GM19468 (cell line): ENCODE measurements around the gene TVP23B.
"Not testable (repeated sequence)": the region's sequence is repeated elsewhere in the genome, so short reads cannot be mapped to it uniquely, and the experiment has no call there.

Source experiments
- ATAC-seq: cut with Tn5 transposase; IDR thresholded peaks from one replicate; pipeline ENCODE4 v1.9.1; 2021; ENCODE audit warnings: mild to moderate bottlenecking, moderate library complexity, moderate number of reproducible peaks; ENCODE audit not compliant: unreplicated experiment; ENCODE audit errors: extremely low read depth

The TVP23B gene

DNA sequence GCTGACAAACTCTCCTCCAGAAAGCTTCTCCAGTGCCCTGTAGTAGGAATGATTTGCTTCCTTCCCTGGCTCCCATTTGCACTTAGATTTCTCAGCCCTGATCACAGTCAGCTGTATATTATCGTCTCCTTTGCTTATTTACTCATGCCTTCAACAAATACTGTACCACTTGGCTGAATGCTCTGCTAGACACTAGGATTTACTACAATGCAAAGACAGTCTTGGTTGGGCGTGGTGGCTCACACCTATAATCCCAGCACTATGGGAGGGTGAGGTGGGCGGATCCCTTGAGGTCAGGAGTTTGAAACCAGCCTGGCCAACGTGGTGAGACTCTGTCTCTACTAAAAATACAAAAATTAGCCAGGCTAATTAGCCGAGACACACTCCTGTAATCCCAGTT is 5.9 kb downstream of the TVP23B start:
- ATAC-seq = not testable (repeated sequence)

- ATAC-seq = not testable (repeated sequence)
Observed at GRCh38 chr17:18791402-18791801, 10.4 kb downstream of the TVP23B start.

- not testable (repeated sequence) for ATAC-seq
Observed at GRCh38 chr17:18794841-18795240, 13.9 kb downstream of the TVP23B start.

GRCh38 chr17:18796887-18797286 is 15.9 kb downstream of the TVP23B start:
- not testable (repeated sequence) for ATAC-seq

- ATAC-seq = not testable (repeated sequence)
Observed at GRCh38 chr17:18803458-18804245, 22.7 kb downstream of the TVP23B start.

DNA sequence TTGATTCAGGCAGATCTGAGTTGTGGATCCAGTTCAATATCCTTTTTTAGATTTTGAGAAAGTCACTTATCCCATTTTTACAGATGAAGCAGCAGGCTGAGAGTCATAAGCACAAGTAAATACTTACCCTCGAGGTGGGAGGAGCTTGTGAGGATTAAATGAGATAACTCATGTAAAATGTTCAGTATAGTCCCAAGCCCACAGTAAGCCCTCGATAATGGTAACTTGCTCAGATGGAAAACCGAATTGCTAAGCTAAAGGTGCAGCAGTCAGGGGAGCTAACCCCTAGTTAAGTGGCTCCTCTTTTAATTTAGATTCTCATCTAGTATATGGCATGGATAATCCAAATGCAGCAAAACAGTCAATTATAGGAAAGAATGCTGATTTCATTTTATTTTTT is 34.9 kb downstream of the TVP23B start:
- not testable (repeated sequence) for ATAC-seq

DNA sequence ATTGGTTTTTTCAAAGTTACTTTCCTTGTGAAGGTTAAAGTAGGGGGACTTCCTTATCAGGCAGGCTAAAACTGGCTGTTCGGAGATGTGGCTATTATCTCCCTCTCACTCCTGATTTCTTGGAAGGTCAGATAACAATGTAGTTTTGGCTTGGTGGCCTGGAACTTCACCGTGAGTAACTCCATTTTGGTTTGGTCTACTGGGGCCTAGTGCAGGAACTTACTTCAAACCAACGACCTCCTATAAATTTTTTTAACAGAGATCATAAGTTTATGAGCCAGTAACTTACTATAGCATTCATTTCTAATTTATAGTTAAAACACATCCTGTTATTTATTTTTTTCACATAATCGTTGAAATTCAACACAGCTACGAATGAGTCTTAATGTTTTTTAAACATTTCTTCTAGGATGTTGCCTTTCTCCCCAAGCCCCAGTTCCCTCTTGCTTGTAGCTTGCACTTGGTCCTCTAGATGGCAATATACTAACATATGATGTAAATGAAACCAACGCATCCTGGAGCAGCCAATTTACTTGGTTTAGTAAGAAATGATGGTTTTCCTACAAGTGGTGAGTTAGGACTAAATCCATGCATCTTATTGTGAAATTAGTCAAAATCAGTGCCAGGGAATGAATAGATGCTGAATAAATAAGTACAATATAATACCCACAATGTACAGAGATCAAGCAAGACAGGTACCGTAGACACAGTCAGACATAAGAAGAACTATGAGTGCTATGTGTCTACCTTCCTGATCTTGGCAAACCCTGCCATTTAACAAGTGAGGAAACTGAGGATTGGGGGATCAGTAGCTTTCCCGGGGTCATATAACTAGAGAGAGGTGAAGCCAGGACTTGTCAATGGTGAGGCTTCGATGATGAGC is 35.7 kb downstream of the TVP23B start:
- ATAC-seq = not testable (repeated sequence)

- not testable (repeated sequence) for ATAC-seq
Observed at GRCh38 chr17:18821430-18821829, 40.4 kb downstream of the TVP23B start.

GRCh38 chr17:18827613-18828012 is 46.6 kb downstream of the TVP23B start:
- not testable (repeated sequence) for ATAC-seq

- ATAC-seq = no peak
Observed at GRCh38 chr17:18848501-18848900, 67.5 kb downstream of the TVP23B start.

GRCh38 chr17:18850679-18851078 is 69.7 kb downstream of the TVP23B start:
- ATAC-seq = no peak

- no peak for ATAC-seq
Observed at GRCh38 chr17:18851201-18851600, 70.2 kb downstream of the TVP23B start.

GRCh38 chr17:18854956-18855355 is 74.0 kb downstream of the TVP23B start:
- no peak for ATAC-seq

DNA sequence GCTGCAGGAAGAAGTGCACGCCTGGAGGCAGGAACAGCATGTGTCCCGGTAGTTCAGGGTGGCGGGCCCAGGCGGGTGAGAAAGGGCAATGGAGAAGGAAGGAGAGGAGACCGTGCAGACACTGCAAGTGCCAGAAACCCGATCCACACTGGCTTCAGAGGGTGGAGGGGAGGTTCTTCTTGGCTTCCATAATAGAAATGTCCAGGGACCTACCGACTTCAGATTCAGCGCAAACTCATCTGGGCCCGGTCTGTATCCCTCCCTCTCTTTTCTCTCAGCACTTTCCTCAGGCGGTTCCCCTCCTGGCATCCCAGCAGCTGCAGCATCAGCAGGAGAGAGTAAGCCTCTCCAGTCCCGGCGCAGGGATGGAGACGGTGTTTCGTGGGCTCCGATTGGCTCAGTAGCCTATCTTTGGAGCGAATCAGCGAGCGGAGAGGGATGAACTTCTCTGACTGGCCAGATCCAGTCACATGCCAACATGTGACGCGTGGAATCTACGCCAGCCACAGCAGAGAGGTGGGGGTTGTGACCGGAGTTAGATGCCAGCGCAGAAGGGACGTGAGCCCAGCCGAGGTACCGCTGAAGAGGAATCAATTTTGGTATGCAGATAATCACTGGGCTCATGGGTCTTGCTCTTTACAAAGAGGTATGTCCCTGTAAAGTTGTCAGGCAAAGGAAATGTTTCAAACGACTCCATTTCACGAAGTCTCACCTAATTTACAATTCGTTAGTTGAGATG is 75.0 kb downstream of the TVP23B start:
- ATAC-seq = peak; percentile 78
